Activated CD4-positive, alpha-beta memory T cell treated with anti-CD3 and anti-CD28 coated beads, Interleukin-2, amount 10 ng/mL, durations not matched to agents 7 days and 5 days (primary cell): ENCODE measurements around the gene TRAPPC12. TPM values are rescaled to one million over a fixed set of nuclear protein-coding genes. Genes with fewer than 3 reads are reported as not detected.

Experiments
- CTCF ChIA-PET: fragments of 350-600 bp; sonication (Branson Sonifier 250); formaldehyde crosslinking; loops from one replicate; lab custom pipeline; 2021; ENCODE audit warnings: antibody characterized with exemption, inconsistent platforms; lab: Charles Lee
- POLR2A ChIA-PET: fragments of 350-600 bp; sonication (Branson Sonifier 250); formaldehyde crosslinking; loops from one replicate; lab custom pipeline; 2021; ENCODE audit warnings: antibody characterized with exemption; lab: Charles Lee
- DNase-seq: peaks from one replicate; pipeline ENCODE4 v3.0.0-alpha.2; 2020
- H3K27ac Mint-ChIP-seq: one replicate; pipeline ENCODE4 v1.8.0; 2021; ENCODE audit warnings: mild to moderate bottlenecking, mixed read lengths
- H3K27me3 Mint-ChIP-seq: one replicate; pipeline ENCODE4 v1.8.0; 2021; ENCODE audit warnings: mixed read lengths
- H3K36me3 Mint-ChIP-seq: one replicate; pipeline ENCODE4 v1.8.0; 2021; ENCODE audit warnings: low read depth, mixed read lengths
- H3K4me1 Mint-ChIP-seq: one replicate; pipeline ENCODE4 v1.8.0; 2021; ENCODE audit warnings: mixed read lengths
- H3K4me3 Mint-ChIP-seq: one replicate; pipeline ENCODE4 v1.8.0; 2021; ENCODE audit warnings: mild to moderate bottlenecking, mixed read lengths
- H3K9me3 Mint-ChIP-seq: one replicate; pipeline ENCODE4 v1.8.0; 2021; ENCODE audit warnings: mixed read lengths
- total RNA-seq, 2 experiments: library from RNA; stranded (reverse); gene quantifications; one replicate each; pipeline ENCODE4 v1.2.3, GENCODE V29; 2021

The TRAPPC12 gene
- total RNA-seq, 2 experiments from 2014 or later, result 74.5 to 75.6 TPM

DNA sequence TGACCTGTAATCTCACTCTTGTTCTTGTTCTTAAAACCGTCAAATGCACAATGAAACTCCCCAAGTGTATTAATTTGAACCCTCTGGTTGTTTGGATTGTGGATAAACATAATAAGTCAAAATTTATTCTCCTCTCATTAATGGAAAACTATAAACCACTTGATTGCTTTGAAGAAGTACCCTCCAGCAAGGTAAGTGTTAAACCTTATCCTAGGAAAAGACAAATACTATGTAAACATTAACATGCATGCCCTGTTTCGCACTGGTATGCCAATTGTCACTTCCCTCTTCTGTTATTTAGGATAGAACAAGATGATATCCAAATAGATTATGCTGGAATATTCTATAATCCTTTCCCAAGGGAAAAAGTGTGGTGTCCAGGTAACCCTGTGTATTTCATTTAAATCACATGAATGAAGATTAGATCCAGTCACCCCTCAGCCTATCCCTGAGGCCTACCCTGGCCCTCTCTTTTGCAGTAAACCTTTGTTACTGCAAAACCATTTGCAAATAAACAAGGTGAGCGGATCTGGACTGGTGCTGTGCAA is 138.5 kb downstream of the TRAPPC12 start:
- H3K9me3 Mint-ChIP-seq, result no peaks in the 10 kb centered on the region
- ChIA-PET CTCF (no interaction called here), POLR2A (interaction anchor here (0.9 to 4.2 kb wide), 6 partner anchors 40 to 140 kb away, joined by 3 to 63 read pairs (median 8); partner anchors contain the start of genes EIPR1, RNASEH1 and TRAPPC12)
- H3K27me3 Mint-ChIP-seq, result no peaks in the 10 kb centered on the region
- H3K4me3 Mint-ChIP-seq, result peak overlapping the region; percentile 80
- peaks cover 29% of the 10 kb centered on the region for H3K36me3 Mint-ChIP-seq
- peak overlapping the region; percentile 84 for H3K27ac Mint-ChIP-seq
- peaks cover 45% of the 10 kb centered on the region for H3K4me1 Mint-ChIP-seq
- DNase-seq, result no peak

DNA sequence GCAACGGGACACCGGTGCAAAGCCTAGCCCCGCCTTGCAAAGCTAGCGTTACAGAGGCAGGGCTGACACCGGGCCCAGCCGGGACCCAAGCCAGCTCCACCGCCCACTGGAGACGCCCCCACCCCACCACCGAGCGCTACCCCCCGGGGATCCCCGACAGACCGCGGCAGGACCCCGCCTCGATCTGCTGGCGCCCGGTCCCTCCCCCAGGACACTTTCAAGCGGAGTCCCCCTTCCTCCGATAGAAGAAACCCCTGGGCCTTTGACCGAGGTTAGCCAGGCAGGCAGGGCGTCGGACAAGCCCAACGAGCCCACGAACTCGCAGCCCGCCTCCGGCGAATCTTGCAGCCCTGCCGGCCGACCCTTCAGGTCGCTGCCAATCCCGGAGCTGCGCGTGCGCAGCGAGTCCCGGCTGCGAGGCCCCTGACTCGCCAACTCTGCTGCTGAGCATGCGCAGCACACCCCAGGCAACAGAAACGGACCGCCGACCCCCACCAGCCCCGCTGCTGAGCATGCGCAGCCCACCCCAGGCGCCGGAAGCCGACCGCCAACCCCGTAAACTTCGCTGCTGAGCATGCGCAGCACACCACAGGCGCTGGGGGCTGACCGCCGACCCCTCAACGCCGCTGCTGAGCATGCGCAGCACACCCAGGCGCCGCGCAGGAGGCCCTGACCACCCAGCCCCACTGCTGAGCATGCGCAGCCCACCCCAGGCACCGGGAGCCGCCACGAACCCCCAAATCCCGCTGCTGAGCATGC is 139.2 kb downstream of the TRAPPC12 start:
- peak; percentile 98 for DNase-seq
- Mint-ChIP-seq H3K4me1 (peaks cover 41% of the 10 kb centered on the region), H3K27ac (peak overlapping the region; percentile 84), H3K9me3 (no peaks in the 10 kb centered on the region), H3K27me3 (no peaks in the 10 kb centered on the region), H3K4me3 (peak overlapping the region; percentile 80), H3K36me3 (peaks cover 23% of the 10 kb centered on the region)
- ChIA-PET POLR2A (interaction anchor here (0.8 to 4.2 kb wide), 10 partner anchors 22 to 141 kb away, joined by 3 to 63 read pairs (median 4); partner anchors contain the start of genes EIPR1, RNASEH1 and TRAPPC12), CTCF (interaction anchor here (0.8 to 1.0 kb wide), 2 partner anchors 22 to 95 kb away, joined by 4 to 5 read pairs; no protein-coding TSS in a partner anchor)

- H3K36me3 Mint-ChIP-seq, result peaks cover 14% of the 10 kb centered on the region
- H3K9me3 Mint-ChIP-seq, result no peaks in the 10 kb centered on the region
- CTCF ChIA-PET, result interaction anchor here (0.8 to 1.4 kb wide), 6 partner anchors 17 to 140 kb away, joined by 3 to 5 read pairs (median 4); partner anchors contain the start of genes RPS7 and TRAPPC12
- H3K27ac Mint-ChIP-seq, result peak within 1 kb of the TSS; percentile 84
- peak within 1 kb of the TSS; percentile 80 for H3K4me3 Mint-ChIP-seq
- POLR2A ChIA-PET, result interaction anchor here (0.8 to 4.2 kb wide), 9 partner anchors 21 to 142 kb away, joined by 3 to 63 read pairs (median 3); partner anchors contain the start of genes EIPR1, RNASEH1 and TRAPPC12
- no peaks in the 10 kb centered on the region for H3K27me3 Mint-ChIP-seq
- DNase-seq, result peak; percentile 84
- peaks cover 32% of the 10 kb centered on the region for H3K4me1 Mint-ChIP-seq
Measured at GRCh38 chr2:3519255-3520205, 140.0 kb downstream of the TRAPPC12 start, which contains the start of gene ADI1. ADI1 (minus strand) TSS chr2:3519531; CDS start chr2:3519487, 44 bp downstream.

GRCh38 chr2:3520591-3520990 is 141.1 kb downstream of the TRAPPC12 start:
- DNase-seq, result no peak
- Mint-ChIP-seq H3K36me3 (peaks cover 8% of the 10 kb centered on the region), H3K27me3 (no peaks in the 10 kb centered on the region), H3K9me3 (no peaks in the 10 kb centered on the region), H3K4me3 (peak overlapping the region; percentile 80), H3K27ac (peak overlapping the region; percentile 75), H3K4me1 (peaks cover 32% of the 10 kb centered on the region)
- ChIA-PET POLR2A (interaction anchor here (2.4 to 4.2 kb wide), 2 partner anchors 38 to 143 kb away, joined by 10 to 63 read pairs; partner anchors contain the start of genes EIPR1 and RNASEH1), CTCF (interaction anchor here (0.8 to 1.4 kb wide), 3 partner anchors 16 to 54 kb away, joined by 3 to 4 read pairs (median 3); partner anchors contain the start of gene RPS7)

- H3K27me3 Mint-ChIP-seq, result no peaks in the 10 kb centered on the region
- CTCF ChIA-PET, result no interaction called here
Measured at GRCh38 chr2:3522961-3523421, 143.5 kb downstream of the TRAPPC12 start.

DNA sequence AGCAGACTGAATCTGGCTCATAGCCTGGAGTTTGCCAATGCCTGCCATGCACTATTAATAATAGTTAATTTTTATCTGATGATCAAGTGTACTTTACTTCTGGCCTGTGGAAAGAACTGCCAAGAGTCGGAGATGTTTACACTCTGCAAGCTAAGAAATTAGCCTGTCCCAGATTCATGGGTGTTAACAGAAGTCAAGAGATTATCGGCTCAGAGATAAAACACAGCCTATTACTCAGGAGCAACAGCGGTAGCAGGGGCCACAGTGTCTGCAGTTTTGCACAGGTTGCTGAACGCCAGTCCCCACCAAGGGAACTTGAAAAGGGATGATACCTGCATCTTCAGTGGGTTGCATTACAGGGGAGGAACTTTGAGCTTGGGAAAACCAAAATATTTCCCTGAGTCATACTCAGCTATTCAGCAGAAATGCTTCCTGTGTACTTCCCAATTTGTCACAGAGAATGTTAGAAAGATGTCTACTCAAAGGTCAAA is 144.1 kb downstream of the TRAPPC12 start:
- DNase-seq, result no peak
- H3K9me3 Mint-ChIP-seq, result no peaks in the 10 kb centered on the region
- POLR2A ChIA-PET, result interaction anchor here (0.6 to 1.4 kb wide), 3 partner anchors 17 to 59 kb away, joined by 3 to 5 read pairs (median 3); partner anchors contain the start of gene RNASEH1
- no peak overlapping the region for H3K27ac Mint-ChIP-seq
- no peak overlapping the region for H3K4me3 Mint-ChIP-seq
- H3K4me1 Mint-ChIP-seq, result peaks cover 22% of the 10 kb centered on the region
- CTCF ChIA-PET, result no interaction called here
- no peaks in the 10 kb centered on the region for H3K27me3 Mint-ChIP-seq
- no peaks in the 10 kb centered on the region for H3K36me3 Mint-ChIP-seq

More at GRCh38 chr2:3522961-3523421, 143.5 kb downstream of the TRAPPC12 start:
- Mint-ChIP-seq H3K9me3 (no peaks in the 10 kb centered on the region), H3K36me3 (no peaks in the 10 kb centered on the region), H3K4me3 (no peak overlapping the region), H3K4me1 (peaks cover 25% of the 10 kb centered on the region), H3K27ac (no peak overlapping the region)
- POLR2A ChIA-PET, result interaction anchor here (1.2 kb wide), 1 partner anchor 16 kb away, joined by 3 read pairs; no protein-coding TSS in a partner anchor
- DNase-seq, result no peak

GRCh38 chr2:3526871-3527270 is 147.4 kb downstream of the TRAPPC12 start:
- Mint-ChIP-seq H3K36me3 (no peaks in the 10 kb centered on the region), H3K27ac (no peak overlapping the region), H3K4me1 (peaks cover under 1% of the 10 kb centered on the region), H3K9me3 (no peaks in the 10 kb centered on the region), H3K4me3 (no peak overlapping the region), H3K27me3 (no peaks in the 10 kb centered on the region)
- no peak for DNase-seq
- POLR2A ChIA-PET, result no interaction called here
- CTCF ChIA-PET, result no interaction called here

- H3K4me1 Mint-ChIP-seq, result no peaks in the 10 kb centered on the region
- H3K27ac Mint-ChIP-seq, result no peak overlapping the region
- no peaks in the 10 kb centered on the region for H3K27me3 Mint-ChIP-seq
- CTCF ChIA-PET, result no interaction called here
- H3K36me3 Mint-ChIP-seq, result no peaks in the 10 kb centered on the region
- POLR2A ChIA-PET, result no interaction called here
- H3K4me3 Mint-ChIP-seq, result no peak overlapping the region
- no peak for DNase-seq
- no peaks in the 10 kb centered on the region for H3K9me3 Mint-ChIP-seq
Measured at GRCh38 chr2:3527886-3528785, 148.6 kb downstream of the TRAPPC12 start.

Other genes with a start within 250 kb of the TRAPPC12 start
- gene EIPR1, start 1.9 kb upstream of the TRAPPC12 start, total RNA-seq, result 10 to 100 TPM; 34.3 to 36.1 TPM
- 10 to 100 TPM; 28.5 to 34.1 TPM for gene ADI1, start 139.8 kb downstream of the TRAPPC12 start, total RNA-seq
- gene RNASEH1, start 178.6 kb downstream of the TRAPPC12 start, total RNA-seq, result 10 to 100 TPM; 21.3 to 24.6 TPM
- gene RPS7, start 195.6 kb downstream of the TRAPPC12 start, total RNA-seq, result 1,000 to 10,000 TPM; 1,152 to 1,168 TPM
- gene COLEC11, start 215.4 kb downstream of the TRAPPC12 start, total RNA-seq, result not detected